Prostate gland (tissue), 2 donors: Measurements from ENCODE around the gene FYB2.
"Not testable (repeated sequence)": the region's sequence is repeated elsewhere in the genome, so short reads cannot be mapped to it uniquely, and the experiment has no call there.

Source experiments
- CTCF ChIP-seq, 4 experiments: fragments of 200-600 bp in 2 of 4; fragments of 450-650 bp in 2 of 4; sonication (generic) in 2 of 4; IDR thresholded peaks; 1 replicate in 3 of 4; 2 replicates in 1 of 4; pipeline ENCODE4 v1.5.1; 2016 to 2019; ENCODE audit warnings: antibody characterized with exemption in 4 of 4, mild to moderate bottlenecking in 2 of 4, moderate library complexity in 2 of 4
- POLR2A ChIP-seq: fragments of 450-650 bp; IDR thresholded peaks from one replicate; pipeline ENCODE4 v1.6.1; 2016; ENCODE audit warnings: antibody characterized with exemption, mild to moderate bottlenecking
- POLR2AphosphoS5 ChIP-seq: sonication (generic); formaldehyde crosslinking; IDR thresholded peaks from one replicate; pipeline ENCODE4 v1.6.1; 2017; ENCODE audit warnings: antibody characterized with exemption

GRCh38 chr1:56774732-56775131 lies 44.5 kb downstream of the FYB2 start:
- TF ChIP-seq CTCF (IDR thresholded peaks at IDR 0.05); POLR2A; POLR2AphosphoS5: not testable (repeated sequence)
